Thyroid gland (tissue), 4 donors: ENCODE data around the gene RIMBP2.

Experiments used
- POLR2A ChIP-seq, 2 donors: fragments of 450-650 bp; IDR thresholded peaks; one replicate each; pipeline ENCODE4 v1.6.1; 2017; ENCODE audit warnings: antibody characterized with exemption in 2 of 2, mild to moderate bottlenecking in 2 of 2, moderate library complexity in 1 of 2
- TF ChIP-seq, protein P1 (sequence below), 6 experiments: fragments of 200-600 bp in 3 of 6; fragments of 450-650 bp in 3 of 6; sonication (generic) in 3 of 6; IDR thresholded peaks; one replicate each; pipeline ENCODE4 v1.5.1; 2016 to 2019; ENCODE audit warnings: antibody characterized with exemption in 6 of 6, mild to moderate bottlenecking in 2 of 6, inconsistent platforms in 1 of 6, moderate library complexity in 1 of 6

GRCh38 chr12:130617219-130617618 is 98.9 kb downstream of the RIMBP2 start:
- TF ChIP-seq, protein P1, sequence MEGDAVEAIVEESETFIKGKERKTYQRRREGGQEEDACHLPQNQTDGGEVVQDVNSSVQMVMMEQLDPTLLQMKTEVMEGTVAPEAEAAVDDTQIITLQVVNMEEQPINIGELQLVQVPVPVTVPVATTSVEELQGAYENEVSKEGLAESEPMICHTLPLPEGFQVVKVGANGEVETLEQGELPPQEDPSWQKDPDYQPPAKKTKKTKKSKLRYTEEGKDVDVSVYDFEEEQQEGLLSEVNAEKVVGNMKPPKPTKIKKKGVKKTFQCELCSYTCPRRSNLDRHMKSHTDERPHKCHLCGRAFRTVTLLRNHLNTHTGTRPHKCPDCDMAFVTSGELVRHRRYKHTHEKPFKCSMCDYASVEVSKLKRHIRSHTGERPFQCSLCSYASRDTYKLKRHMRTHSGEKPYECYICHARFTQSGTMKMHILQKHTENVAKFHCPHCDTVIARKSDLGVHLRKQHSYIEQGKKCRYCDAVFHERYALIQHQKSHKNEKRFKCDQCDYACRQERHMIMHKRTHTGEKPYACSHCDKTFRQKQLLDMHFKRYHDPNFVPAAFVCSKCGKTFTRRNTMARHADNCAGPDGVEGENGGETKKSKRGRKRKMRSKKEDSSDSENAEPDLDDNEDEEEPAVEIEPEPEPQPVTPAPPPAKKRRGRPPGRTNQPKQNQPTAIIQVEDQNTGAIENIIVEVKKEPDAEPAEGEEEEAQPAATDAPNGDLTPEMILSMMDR (IDR thresholded peaks at IDR 0.05): no peak
- TF ChIP-seq POLR2A (IDR thresholded peaks at IDR 0.05): no peak
